ENCODE data around the gene FCHSD1. TPM values are rescaled to one million over a fixed set of nuclear protein-coding genes. Genes with fewer than 3 reads are reported as not detected.

FCHSD1 gene
- total RNA-seq, 1 donor from 2014 or later: 20.6 TPM

DNA sequence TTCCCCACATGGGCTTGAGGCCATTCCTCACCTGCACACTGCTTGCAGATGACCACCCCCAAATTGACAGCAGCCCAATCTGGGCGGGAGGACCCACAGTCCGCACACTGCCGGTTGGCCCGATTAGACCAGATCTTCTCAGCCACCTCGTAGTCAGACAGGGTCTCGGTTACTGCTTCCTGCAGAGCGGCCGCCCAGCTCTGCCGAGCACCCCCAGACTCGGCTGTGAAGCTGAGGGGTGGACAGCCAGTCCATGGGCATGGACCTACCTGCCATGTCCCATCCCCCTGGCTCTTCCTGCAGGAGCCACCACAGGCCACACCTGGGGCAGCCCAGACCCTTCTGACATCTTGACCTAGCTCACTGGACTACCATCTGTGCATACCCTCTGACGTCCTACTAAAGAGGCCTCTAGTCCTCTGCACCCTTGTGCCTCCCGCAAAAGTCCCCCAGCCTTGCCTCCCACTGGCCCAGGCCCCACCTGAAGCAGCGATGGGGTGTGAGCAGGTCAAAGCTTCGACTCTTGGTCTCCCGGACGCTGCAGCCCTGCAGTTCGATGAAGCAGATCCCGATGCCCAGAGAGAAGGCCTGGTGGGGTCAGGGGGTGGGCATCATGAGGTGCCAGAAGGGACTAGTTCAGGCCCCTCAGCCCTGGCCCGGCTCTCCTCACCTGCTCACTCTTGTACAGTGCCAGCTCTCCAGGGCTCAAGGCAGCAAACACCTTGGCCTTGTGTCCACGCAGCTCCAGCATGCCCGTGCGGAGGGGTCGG, 21.0 kb upstream of the FCHSD1 start:
- Mint-ChIP-seq H3K4me3 (no peak overlapping the region), H3K36me3 (ENCODE audit: low read depth) (no peaks in the 10 kb centered on the region), H3K4me1 (peaks cover 19% of the 10 kb centered on the region), H3K27me3 (ENCODE audit: low read depth) (no peaks in the 10 kb centered on the region), H3K27ac (ENCODE audit: unreplicated experiment) (no peak overlapping the region), H3K9me3 (no peaks in the 10 kb centered on the region)
- no peak for DNase-seq (ENCODE audit: low read depth, low spot score)
- TF ChIP-seq, protein P1, sequence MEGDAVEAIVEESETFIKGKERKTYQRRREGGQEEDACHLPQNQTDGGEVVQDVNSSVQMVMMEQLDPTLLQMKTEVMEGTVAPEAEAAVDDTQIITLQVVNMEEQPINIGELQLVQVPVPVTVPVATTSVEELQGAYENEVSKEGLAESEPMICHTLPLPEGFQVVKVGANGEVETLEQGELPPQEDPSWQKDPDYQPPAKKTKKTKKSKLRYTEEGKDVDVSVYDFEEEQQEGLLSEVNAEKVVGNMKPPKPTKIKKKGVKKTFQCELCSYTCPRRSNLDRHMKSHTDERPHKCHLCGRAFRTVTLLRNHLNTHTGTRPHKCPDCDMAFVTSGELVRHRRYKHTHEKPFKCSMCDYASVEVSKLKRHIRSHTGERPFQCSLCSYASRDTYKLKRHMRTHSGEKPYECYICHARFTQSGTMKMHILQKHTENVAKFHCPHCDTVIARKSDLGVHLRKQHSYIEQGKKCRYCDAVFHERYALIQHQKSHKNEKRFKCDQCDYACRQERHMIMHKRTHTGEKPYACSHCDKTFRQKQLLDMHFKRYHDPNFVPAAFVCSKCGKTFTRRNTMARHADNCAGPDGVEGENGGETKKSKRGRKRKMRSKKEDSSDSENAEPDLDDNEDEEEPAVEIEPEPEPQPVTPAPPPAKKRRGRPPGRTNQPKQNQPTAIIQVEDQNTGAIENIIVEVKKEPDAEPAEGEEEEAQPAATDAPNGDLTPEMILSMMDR (conservative IDR thresholded peaks at IDR 0.05): no peak

- TF ChIP-seq, protein P1 (conservative IDR thresholded peaks at IDR 0.05): no peak
- Mint-ChIP-seq H3K27me3 (ENCODE audit: low read depth) (no peaks in the 10 kb centered on the region), H3K4me1 (peaks cover 14% of the 10 kb centered on the region), H3K9me3 (no peaks in the 10 kb centered on the region), H3K4me3 (no peak overlapping the region), H3K27ac (ENCODE audit: unreplicated experiment) (no peak overlapping the region), H3K36me3 (ENCODE audit: low read depth) (no peaks in the 10 kb centered on the region)
- no peak for DNase-seq (ENCODE audit: low read depth, low spot score)
These were observed 18.3 kb upstream of the FCHSD1 start for GRCh38 chr5:141669520-141669919.

DNA sequence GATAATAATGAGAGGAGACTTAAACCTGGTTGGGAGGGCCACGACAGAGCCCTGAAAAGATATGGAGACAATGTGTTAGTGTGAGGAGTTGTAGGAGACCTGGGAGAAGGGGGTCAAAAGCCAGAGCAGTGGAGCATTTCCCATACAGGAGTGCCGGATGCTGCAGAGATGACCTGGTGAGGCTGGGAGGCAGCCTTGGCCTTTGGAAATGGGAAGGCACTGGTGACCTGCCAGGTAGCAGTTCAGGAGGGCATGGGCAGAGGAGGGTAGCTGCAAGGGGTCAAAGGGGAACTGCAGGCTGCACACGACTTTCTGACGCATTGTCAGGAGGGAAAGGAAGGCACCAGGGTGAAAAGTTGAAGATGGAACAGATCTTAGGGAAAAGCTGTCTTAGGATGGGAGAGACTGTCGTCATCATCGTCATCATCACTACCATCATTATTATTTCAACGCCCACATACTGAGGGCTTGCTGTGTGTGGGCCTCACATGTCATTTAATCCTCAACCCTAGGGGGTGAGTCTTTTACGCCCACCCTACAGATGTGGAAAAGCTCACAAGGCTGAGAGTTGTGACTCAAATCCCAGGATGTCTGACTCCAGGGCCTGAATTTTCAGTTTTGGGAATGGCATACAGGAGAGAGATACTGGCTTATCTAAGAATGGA, 17.5 kb upstream of the FCHSD1 start:
- no peak overlapping the region for H3K4me3 Mint-ChIP-seq
- H3K9me3 Mint-ChIP-seq: no peaks in the 10 kb centered on the region
- peaks cover 13% of the 10 kb centered on the region for H3K4me1 Mint-ChIP-seq
- no peaks in the 10 kb centered on the region for H3K36me3 Mint-ChIP-seq (ENCODE audit: low read depth)
- TF ChIP-seq, protein P1 (conservative IDR thresholded peaks at IDR 0.05): no peak
- no peak for DNase-seq (ENCODE audit: low read depth, low spot score)
- H3K27me3 Mint-ChIP-seq (ENCODE audit: low read depth): no peaks in the 10 kb centered on the region
- H3K27ac Mint-ChIP-seq (ENCODE audit: unreplicated experiment): peak overlapping the region; percentile 73

DNA sequence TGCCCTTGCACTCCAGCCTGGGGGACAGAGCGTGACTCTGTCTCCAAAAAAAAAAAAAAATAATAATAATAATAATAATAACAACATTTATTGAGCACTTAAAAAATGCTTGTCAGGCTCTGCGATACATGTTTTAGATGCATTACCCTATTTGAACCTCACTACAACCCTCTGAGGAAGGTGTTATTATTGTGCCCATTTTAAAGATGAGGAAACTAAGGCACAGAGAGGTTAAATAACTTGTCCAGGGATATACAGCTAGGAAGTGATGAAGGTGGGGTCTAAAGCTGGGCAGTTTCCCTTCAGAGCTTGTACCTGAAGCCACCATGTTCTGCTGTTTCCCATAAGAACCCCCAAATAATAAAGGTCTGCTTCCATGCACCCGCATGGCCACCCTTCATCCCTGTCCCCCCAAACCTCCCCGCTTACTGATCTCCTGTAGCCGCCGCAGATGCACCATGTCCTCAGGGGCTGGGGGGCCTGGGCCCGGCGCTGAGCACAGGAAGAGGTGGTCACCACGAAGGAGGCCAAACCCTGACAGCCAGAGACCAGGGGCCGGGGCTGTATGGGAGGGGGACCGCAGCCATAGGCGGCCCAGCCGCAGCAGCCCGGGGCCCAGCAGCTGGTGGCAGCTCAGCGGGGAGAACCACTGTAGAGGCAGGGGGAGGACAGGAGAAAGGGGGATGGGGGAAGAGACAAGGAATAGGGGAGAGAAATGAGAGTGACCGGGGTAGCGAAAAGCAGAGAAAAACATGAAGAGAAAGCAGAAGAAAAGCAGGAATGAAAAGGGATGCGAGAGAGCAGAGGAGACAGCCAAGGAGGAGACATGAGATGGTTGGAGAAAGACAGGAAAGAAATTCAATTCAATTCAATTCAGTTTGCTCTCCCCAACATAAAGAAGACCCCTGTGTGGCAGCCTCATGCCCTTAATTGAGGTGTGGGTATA, 15.1 kb upstream of the FCHSD1 start:
- no peaks in the 10 kb centered on the region for H3K27me3 Mint-ChIP-seq (ENCODE audit: low read depth)
- no peak for DNase-seq (ENCODE audit: low read depth, low spot score)
- peaks cover 4% of the 10 kb centered on the region for H3K4me1 Mint-ChIP-seq
- H3K36me3 Mint-ChIP-seq (ENCODE audit: low read depth): no peaks in the 10 kb centered on the region
- TF ChIP-seq, protein P1 (conservative IDR thresholded peaks at IDR 0.05): no peak
- H3K9me3 Mint-ChIP-seq: no peaks in the 10 kb centered on the region
- no peak overlapping the region for H3K4me3 Mint-ChIP-seq
- no peak overlapping the region for H3K27ac Mint-ChIP-seq (ENCODE audit: unreplicated experiment)

- Mint-ChIP-seq H3K36me3 (ENCODE audit: low read depth) (no peaks in the 10 kb centered on the region), H3K4me1 (peaks cover 4% of the 10 kb centered on the region), H3K9me3 (no peaks in the 10 kb centered on the region), H3K27me3 (ENCODE audit: low read depth) (no peaks in the 10 kb centered on the region), H3K4me3 (no peak overlapping the region), H3K27ac (ENCODE audit: unreplicated experiment) (no peak overlapping the region)
- TF ChIP-seq, protein P1 (conservative IDR thresholded peaks at IDR 0.05): peak; percentile 89
- DNase-seq (ENCODE audit: low read depth, low spot score): peak; percentile 85
These were observed 13.7 kb upstream of the FCHSD1 start for GRCh38 chr5:141664733-141665461.
